ENCODE results near the gene PSMD13. TPM values are rescaled to one million over a fixed set of nuclear protein-coding genes. Genes with fewer than 3 reads are reported as not detected.

Gene PSMD13
- total and polyA plus RNA-seq, 2 of the 4 experiments (the other 2 are of a cell fraction): 177 to 217 TPM

GRCh38 chr11:208917-209260 is 27.9 kb upstream of the PSMD13 start:
- ChIA-PET CTCF (no interaction called here), POLR2A (ENCODE audit: unreplicated experiment) (no interaction called here)
- peak overlapping the region; percentile 97 for H2AK5ac ChIP-seq (ENCODE audit: low read depth, low read length)
- H3K56ac ChIP-seq (ENCODE audit: extremely low read depth, insufficient read depth, low read length): peak overlapping the region; percentile 74
- peak overlapping the region; percentile 90 for H3K9ac ChIP-seq (ENCODE audit: low read depth, low read length)
- peaks cover 27% of the 10 kb centered on the region for H3K9me1 ChIP-seq (ENCODE audit: insufficient read depth, low read length)
- peak overlapping the region; percentile 70 for H3K4me3 ChIP-seq (ENCODE audit: insufficient read depth, low read depth, low read length)
- H3K4ac ChIP-seq (ENCODE audit: low read depth, low read length): peak overlapping the region; percentile 97
- H2BK20ac ChIP-seq (ENCODE audit: low read depth, low read length): no peak overlapping the region
- peak overlapping the region; percentile 93 for H4K91ac ChIP-seq (ENCODE audit: insufficient read depth, low read depth, low read length)
- H2AK9ac ChIP-seq (replicated peaks; ENCODE audit: low read depth, low read length, poor library complexity): peak overlapping the region; percentile 99
- no CpG with 5 or more reads among the region's 26 CpGs for WGBS, 2 experiments (ENCODE audit: extremely low coverage in 2 of 2, insufficient read length in 1 of 2)
- no peaks in the 10 kb centered on the region for H3K27me3 ChIP-seq (ENCODE audit: control insufficient read depth, insufficient read depth, low read length)
- H4K20me1 ChIP-seq (ENCODE audit: insufficient read depth, low read length): peaks cover 81% of the 10 kb centered on the region
- ATAC-seq (ENCODE audit: low read depth) (peak; percentile 2), DNase-seq (no peak)
- H3K18ac ChIP-seq (ENCODE audit: low read depth, low read length): no peak overlapping the region
- no TSS peak for BruUV-seq (replicated peaks)
- peaks cover 62% of the 10 kb centered on the region for H3K36me3 ChIP-seq (ENCODE audit: control insufficient read depth, insufficient read depth, low read length)
- peak overlapping the region; percentile 91 for H2BK5ac ChIP-seq (ENCODE audit: low read depth, low read length, poor library complexity, severe bottlenecking)
- H3K23ac ChIP-seq (ENCODE audit: low read depth, low read length): peak overlapping the region; percentile 66; the same call in 1 of the 2 replicates
- TF ChIP-seq RAD21 (IDR thresholded peaks at IDR 0.05; ENCODE audit: low read length) (no peak), MAZ (IDR thresholded peaks at IDR 0.05; ENCODE audit: borderline replicate concordance, low read depth, low read length) (no peak), RCOR1 (IDR thresholded peaks at IDR 0.05; ENCODE audit: insufficient replicate concordance, low read length) (no peak), POLR2A (IDR thresholded peaks at IDR 0.05; ENCODE audit: low read depth, low read length) (no peak), NFE2L2 (IDR thresholded peaks at IDR 0.05; ENCODE audit: low read depth, low read length) (no peak), CHD1 (IDR thresholded peaks at IDR 0.05; ENCODE audit: low read depth, low read length) (no peak), MAFK (IDR thresholded peaks at IDR 0.05; ENCODE audit: low read depth, low read length) (no peak), BHLHE40 (IDR thresholded peaks at IDR 0.05; ENCODE audit: low read depth, low read length) (no peak), SMC3 (IDR thresholded peaks at IDR 0.05; ENCODE audit: low read depth, low read length) (no peak), CEBPB (IDR thresholded peaks at IDR 0.05; ENCODE audit: low read depth, low read length) (no peak)
- TF ChIP-seq, protein P1, sequence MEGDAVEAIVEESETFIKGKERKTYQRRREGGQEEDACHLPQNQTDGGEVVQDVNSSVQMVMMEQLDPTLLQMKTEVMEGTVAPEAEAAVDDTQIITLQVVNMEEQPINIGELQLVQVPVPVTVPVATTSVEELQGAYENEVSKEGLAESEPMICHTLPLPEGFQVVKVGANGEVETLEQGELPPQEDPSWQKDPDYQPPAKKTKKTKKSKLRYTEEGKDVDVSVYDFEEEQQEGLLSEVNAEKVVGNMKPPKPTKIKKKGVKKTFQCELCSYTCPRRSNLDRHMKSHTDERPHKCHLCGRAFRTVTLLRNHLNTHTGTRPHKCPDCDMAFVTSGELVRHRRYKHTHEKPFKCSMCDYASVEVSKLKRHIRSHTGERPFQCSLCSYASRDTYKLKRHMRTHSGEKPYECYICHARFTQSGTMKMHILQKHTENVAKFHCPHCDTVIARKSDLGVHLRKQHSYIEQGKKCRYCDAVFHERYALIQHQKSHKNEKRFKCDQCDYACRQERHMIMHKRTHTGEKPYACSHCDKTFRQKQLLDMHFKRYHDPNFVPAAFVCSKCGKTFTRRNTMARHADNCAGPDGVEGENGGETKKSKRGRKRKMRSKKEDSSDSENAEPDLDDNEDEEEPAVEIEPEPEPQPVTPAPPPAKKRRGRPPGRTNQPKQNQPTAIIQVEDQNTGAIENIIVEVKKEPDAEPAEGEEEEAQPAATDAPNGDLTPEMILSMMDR (conservative IDR thresholded peaks at IDR 0.05; ENCODE audit: low read depth, low read length): no peak
- no peak overlapping the region for H2BK15ac ChIP-seq (ENCODE audit: low read depth, low read length)
- peak overlapping the region; percentile 79 to 90; a peak in 3 of 4 replicates for H4K8ac ChIP-seq (ENCODE audit: low read depth in 2 of 2, low read length in 2 of 2)
- peak overlapping the region; percentile 8 for H4K5ac ChIP-seq (ENCODE audit: low read depth, low read length)
- H3K9me3 ChIP-seq (ENCODE audit: control insufficient read depth, insufficient read depth, low read length): no peaks in the 10 kb centered on the region
- in situ Hi-C loops (cut with MboI; ENCODE audit: low sequenced_read_pairs) (no loop called here), dilution Hi-C loops (cut with HindIII; ENCODE audit: low sequenced_read_pairs, unreplicated experiment) (no loop called here), intact Hi-C loops (cut with micrococcal nuclease) (loop anchor here (5.0 kb wide), 3 partner anchors 98 to 308 kb away; partner anchors contain the start of gene IFITM2)
- peaks cover 25% of the 10 kb centered on the region for H3K4me1 ChIP-seq (ENCODE audit: control insufficient read depth, insufficient read depth, low read length)
- H2AFZ ChIP-seq (replicated peaks; ENCODE audit: low read length, poor library complexity): peak overlapping the region; percentile 91
- H3K14ac ChIP-seq (replicated peaks; ENCODE audit: low read depth, low read length): peak overlapping the region; percentile 88
- H3K4me2 ChIP-seq (ENCODE audit: low read depth, low read length): peak overlapping the region; percentile 83
- H3K27ac ChIP-seq (ENCODE audit: insufficient read depth, low read length): peak overlapping the region; percentile 82
- peak overlapping the region; percentile 19 for H2BK120ac ChIP-seq (ENCODE audit: low read depth, low read length)
- H3K79me1 ChIP-seq (ENCODE audit: low read depth in 1 of 2, low read length in 2 of 2): peaks cover 46 to 85% of the 10 kb centered on the region in 2 experiments
